Measurements from ENCODE around the gene CRTAP. TPM values are rescaled to one million over a fixed set of nuclear protein-coding genes. Genes with fewer than 3 reads are reported as not detected.
"Not testable (repeated sequence)": the region's sequence is repeated elsewhere in the genome, so short reads cannot be mapped to it uniquely, and the experiment has no call there.

Gene CRTAP
- 10 to 100 TPM; 44.0 to 62.1 TPM for total RNA-seq

GRCh38 chr3:33113772-33114621 is at the start of gene CRTAP:
Gene CRTAP, plus strand, starts transcription at chr3:33114014. Its CDS starts 64 bp downstream, at chr3:33114078.
- no peaks in the 10 kb centered on the region for H3K9me3 Mint-ChIP-seq
- DNase-seq (peak; percentile 89 to 92), ATAC-seq (replicated peaks in 1 of 2) (peak; percentile 86 to 87)
- H3K27me3 Mint-ChIP-seq (ENCODE audit: low read depth): no peaks in the 10 kb centered on the region
- H3K27ac Mint-ChIP-seq: peak within 1 kb of the TSS; percentile 83
- H3K36me3 Mint-ChIP-seq (ENCODE audit: insufficient read depth in 2 of 2): peaks cover 0 to 2% of the 10 kb centered on the region in 2 donors
- H3K4me1 Mint-ChIP-seq (ENCODE audit: low read depth): peaks cover 44% of the 10 kb centered on the region
- peak within 1 kb of the TSS; percentile 83 to 89 for H3K4me3 Mint-ChIP-seq

GRCh38 chr3:33064929-33065328 is 48.9 kb upstream of the CRTAP start:
- Mint-ChIP-seq H3K9me3 (no peaks in the 10 kb centered on the region), H3K4me3 (no peak overlapping the region), H3K27me3 (ENCODE audit: low read depth) (no peaks in the 10 kb centered on the region), H3K4me1 (ENCODE audit: low read depth) (peaks cover 57% of the 10 kb centered on the region), H3K27ac (no peak overlapping the region), H3K36me3 (ENCODE audit: insufficient read depth in 2 of 2) (peaks cover 3 to 8% of the 10 kb centered on the region in 2 donors)
- ATAC-seq (replicated peaks in 1 of 2): no peak
- peak in 1 of 2 donors; percentile 35 for DNase-seq

- peaks cover 1 to 7% of the 10 kb centered on the region in 2 donors for H3K36me3 Mint-ChIP-seq (ENCODE audit: insufficient read depth in 2 of 2)
Measured at GRCh38 chr3:33067484-33067883, 46.3 kb upstream of the CRTAP start.

GRCh38 chr3:33069862-33070261 is 44.0 kb upstream of the CRTAP start:
- H3K27ac Mint-ChIP-seq: peak overlapping the region; percentile 28

More at GRCh38 chr3:33067484-33067883, 46.3 kb upstream of the CRTAP start:
- no peaks in the 10 kb centered on the region for H3K27me3 Mint-ChIP-seq (ENCODE audit: low read depth)
- peaks cover 43% of the 10 kb centered on the region for H3K4me1 Mint-ChIP-seq (ENCODE audit: low read depth)
- DNase-seq (no peak), ATAC-seq (replicated peaks in 1 of 2) (peak in 1 of 2 donors; percentile 12)
- H3K9me3 Mint-ChIP-seq: no peaks in the 10 kb centered on the region
- no peak overlapping the region for H3K4me3 Mint-ChIP-seq
- no peak overlapping the region for H3K27ac Mint-ChIP-seq

GRCh38 chr3:33071181-33071580 is 42.6 kb upstream of the CRTAP start:
- ATAC-seq (replicated peaks in 1 of 2) (no peak), DNase-seq (no peak)
- Mint-ChIP-seq H3K27ac (no peak overlapping the region), H3K4me3 (no peak overlapping the region), H3K9me3 (no peaks in the 10 kb centered on the region), H3K36me3 (ENCODE audit: insufficient read depth in 2 of 2) (peaks cover 3 to 4% of the 10 kb centered on the region in 2 donors), H3K27me3 (ENCODE audit: low read depth) (no peaks in the 10 kb centered on the region), H3K4me1 (ENCODE audit: low read depth) (peaks cover 29% of the 10 kb centered on the region)

More at GRCh38 chr3:33069862-33070261, 44.0 kb upstream of the CRTAP start:
- not testable (repeated sequence) for DNase-seq; ATAC-seq (replicated peaks in 1 of 2); H3K27me3 Mint-ChIP-seq (ENCODE audit: low read depth); H3K9me3 Mint-ChIP-seq; H3K4me3 Mint-ChIP-seq; H3K36me3 Mint-ChIP-seq (ENCODE audit: insufficient read depth in 2 of 2)
- H3K4me1 Mint-ChIP-seq (ENCODE audit: low read depth): peaks cover 31% of the 10 kb centered on the region

GRCh38 chr3:33071946-33072345 is 41.9 kb upstream of the CRTAP start:
- H3K9me3 Mint-ChIP-seq: no peaks in the 10 kb centered on the region
- no peak overlapping the region for H3K27ac Mint-ChIP-seq
- no peak overlapping the region for H3K4me3 Mint-ChIP-seq
- H3K4me1 Mint-ChIP-seq (ENCODE audit: low read depth): peaks cover 29% of the 10 kb centered on the region
- no peak for DNase-seq
- ATAC-seq (replicated peaks in 1 of 2): no peak
- H3K36me3 Mint-ChIP-seq (ENCODE audit: insufficient read depth in 2 of 2): peaks cover 3 to 4% of the 10 kb centered on the region in 2 donors
- no peaks in the 10 kb centered on the region for H3K27me3 Mint-ChIP-seq (ENCODE audit: low read depth)

- peaks cover 29% of the 10 kb centered on the region for H3K4me1 Mint-ChIP-seq (ENCODE audit: low read depth)
- peak; percentile 72 to 81 for ATAC-seq (replicated peaks in 1 of 2)
- peak; percentile 64 to 72 for DNase-seq
- H3K4me3 Mint-ChIP-seq: no peak overlapping the region
- H3K27me3 Mint-ChIP-seq (ENCODE audit: low read depth): no peaks in the 10 kb centered on the region
- H3K36me3 Mint-ChIP-seq (ENCODE audit: insufficient read depth in 2 of 2): peaks cover 3 to 4% of the 10 kb centered on the region in 2 donors
- no peaks in the 10 kb centered on the region for H3K9me3 Mint-ChIP-seq
- no peak overlapping the region for H3K27ac Mint-ChIP-seq
Measured at GRCh38 chr3:33074217-33075067, 39.4 kb upstream of the CRTAP start.

GRCh38 chr3:33075995-33076394 is 37.8 kb upstream of the CRTAP start:
- no peak overlapping the region for H3K4me3 Mint-ChIP-seq
- no peak overlapping the region for H3K27ac Mint-ChIP-seq
- H3K36me3 Mint-ChIP-seq (ENCODE audit: insufficient read depth in 2 of 2): peaks cover 2 to 3% of the 10 kb centered on the region in 2 donors
- H3K27me3 Mint-ChIP-seq (ENCODE audit: low read depth): no peaks in the 10 kb centered on the region
- H3K4me1 Mint-ChIP-seq (ENCODE audit: low read depth): peaks cover 29% of the 10 kb centered on the region
- DNase-seq (no peak), ATAC-seq (replicated peaks in 1 of 2) (no peak)
- H3K9me3 Mint-ChIP-seq: no peaks in the 10 kb centered on the region

GRCh38 chr3:33076952-33077351 is 36.9 kb upstream of the CRTAP start:
- DNase-seq (no peak), ATAC-seq (replicated peaks in 1 of 2) (no peak)
- no peaks in the 10 kb centered on the region for H3K9me3 Mint-ChIP-seq
- no peak overlapping the region for H3K27ac Mint-ChIP-seq
- H3K4me3 Mint-ChIP-seq: no peak overlapping the region
- no peaks in the 10 kb centered on the region for H3K27me3 Mint-ChIP-seq (ENCODE audit: low read depth)
- peaks cover 20% of the 10 kb centered on the region for H3K4me1 Mint-ChIP-seq (ENCODE audit: low read depth)
- H3K36me3 Mint-ChIP-seq (ENCODE audit: insufficient read depth in 2 of 2): peaks cover 0 to 3% of the 10 kb centered on the region in 2 donors

GRCh38 chr3:33077976-33078375 is 35.8 kb upstream of the CRTAP start:
- Mint-ChIP-seq H3K27ac (no peak overlapping the region), H3K4me3 (no peak overlapping the region), H3K4me1 (ENCODE audit: low read depth) (peaks cover 16% of the 10 kb centered on the region), H3K27me3 (ENCODE audit: low read depth) (no peaks in the 10 kb centered on the region), H3K36me3 (ENCODE audit: insufficient read depth in 2 of 2) (peaks cover 0 to 3% of the 10 kb centered on the region in 2 donors), H3K9me3 (no peaks in the 10 kb centered on the region)
- DNase-seq: no peak
- ATAC-seq (replicated peaks in 1 of 2): no peak

- not testable (repeated sequence) for ATAC-seq (replicated peaks in 1 of 2); H3K27ac Mint-ChIP-seq; H3K36me3 Mint-ChIP-seq (ENCODE audit: insufficient read depth in 2 of 2); H3K4me3 Mint-ChIP-seq; H3K9me3 Mint-ChIP-seq; H3K27me3 Mint-ChIP-seq (ENCODE audit: low read depth); DNase-seq
- H3K4me1 Mint-ChIP-seq (ENCODE audit: low read depth): peaks cover 12% of the 10 kb centered on the region
Measured at GRCh38 chr3:33079813-33080212, 34.0 kb upstream of the CRTAP start.

- ATAC-seq (replicated peaks in 1 of 2) (no peak), DNase-seq (no peak)
- peaks cover 2 to 4% of the 10 kb centered on the region in 2 donors for H3K36me3 Mint-ChIP-seq (ENCODE audit: insufficient read depth in 2 of 2)
- H3K27me3 Mint-ChIP-seq (ENCODE audit: low read depth): no peaks in the 10 kb centered on the region
- no peak overlapping the region for H3K27ac Mint-ChIP-seq
- peaks cover 13% of the 10 kb centered on the region for H3K4me1 Mint-ChIP-seq (ENCODE audit: low read depth)
- no peaks in the 10 kb centered on the region for H3K9me3 Mint-ChIP-seq
- H3K4me3 Mint-ChIP-seq: no peak overlapping the region
Measured at GRCh38 chr3:33081812-33082211, 32.0 kb upstream of the CRTAP start.

- DNase-seq (no peak), ATAC-seq (replicated peaks in 1 of 2) (no peak)
- H3K36me3 Mint-ChIP-seq (ENCODE audit: insufficient read depth in 2 of 2): peaks cover 5 to 16% of the 10 kb centered on the region in 2 donors
- no peaks in the 10 kb centered on the region for H3K27me3 Mint-ChIP-seq (ENCODE audit: low read depth)
- no peaks in the 10 kb centered on the region for H3K9me3 Mint-ChIP-seq
- H3K4me1 Mint-ChIP-seq (ENCODE audit: low read depth): peaks cover 31% of the 10 kb centered on the region
- H3K27ac Mint-ChIP-seq: no peak overlapping the region
- no peak overlapping the region for H3K4me3 Mint-ChIP-seq
Measured at GRCh38 chr3:33083958-33084357, 29.9 kb upstream of the CRTAP start.
